K562 (cell line): ENCODE results near the gene OR2T29. TPM values are rescaled to one million over a fixed set of nuclear protein-coding genes. Genes with fewer than 3 reads are reported as not detected.
"Not testable (repeated sequence)": the region's sequence is repeated elsewhere in the genome, so short reads cannot be mapped to it uniquely, and the experiment has no call there.

Experiments
- ATAC-seq: fragments of 200-7000 bp; cut with Tn5 transposase; 3 replicates; pipeline ENCODE4 v1.9.1; 2020; ENCODE audit warnings: moderate library complexity
- BruUV-seq: library from RNA; stranded (reverse); fragments of 400-500 nt; replicated peaks from 2 replicates; lab custom pipeline; 2021; lab: Mats Ljungman, UMichigan
- CTCF ChIA-PET: fragments of 300-600 bp; formaldehyde crosslinking; extraction: SDS; loops from one replicate; lab custom pipeline; 2021; ENCODE audit warnings: low intra/inter-chr PET ratio; lab: Yijun Ruan, JAX
- POLR2A ChIA-PET: fragments of 300-600, 350-650 bp; sonication (Branson Sonifier 250); formaldehyde crosslinking; extraction: SDS; loops from one replicate; lab custom pipeline; 2021; ENCODE audit warnings: antibody characterized with exemption, inconsistent platforms; lab: Yijun Ruan, JAX
- DNase-seq, 4 experiments: peaks; one replicate each; pipeline versions ENCODE4 v3.0.0 to v3.0.0-alpha.2; 2011 to 2018; ENCODE audit warnings: low spot score in 3 of 4, mixed read lengths in 3 of 4; ENCODE audit errors: extremely low read depth in 1 of 4
- FAIRE-seq: peaks from 2 replicates; lab custom pipeline; 2011; peaks lifted over from hg19 to GRCh38; lab: Jason Lieb, UNC
- H2AFZ ChIP-seq: 2 replicates; pipeline ENCODE4 v1.6.0; 2011; ENCODE audit warnings: low read depth, low read length, control low read depth, inconsistent platforms
- H3K27ac ChIP-seq: fragments of 200-600 bp; 3 replicates; pipeline ENCODE4 v1.8.0; 2011; ENCODE audit warnings: low read depth, mild to moderate bottlenecking, control low read depth, inconsistent platforms, low read length, moderate library complexity, mixed read lengths; ENCODE audit errors: extremely low read depth
- H3K27me3 ChIP-seq, 2 experiments: fragments of 300-600 bp in 1 of 2; 2 replicates in 1 of 2; 3 replicates in 1 of 2; pipeline versions ENCODE4 v1.6.0 to v1.8.0; 2011; ENCODE audit warnings: inconsistent platforms in 2 of 2, low read length in 2 of 2, mild to moderate bottlenecking in 1 of 2, mixed read lengths in 1 of 2, moderate library complexity in 1 of 2; ENCODE audit not compliant: control insufficient read depth in 2 of 2, insufficient read depth in 2 of 2
- H3K36me3 ChIP-seq: fragments of 300-600 bp; 3 replicates; pipeline ENCODE4 v1.8.0; 2011; ENCODE audit warnings: mild to moderate bottlenecking, low read length, inconsistent platforms; ENCODE audit not compliant: control insufficient read depth, insufficient read depth
- H3K4me1 ChIP-seq, 2 experiments: fragments of 200-600 bp in 1 of 2; replicated peaks in 1 of 2; 2 replicates in 1 of 2; 3 replicates in 1 of 2; pipeline versions ENCODE4 v1.5.1 to v1.8.0; 2011; ENCODE audit warnings: inconsistent platforms in 2 of 2, low read length in 2 of 2, mild to moderate bottlenecking in 1 of 2, mixed read lengths in 1 of 2, moderate library complexity in 1 of 2; ENCODE audit not compliant: control insufficient read depth in 2 of 2, insufficient read depth in 2 of 2
- H3K4me2 ChIP-seq: 2 replicates; pipeline ENCODE4 v1.6.1; 2011; ENCODE audit warnings: low read length, control low read depth, inconsistent platforms, mixed read lengths; ENCODE audit not compliant: insufficient read depth
- H3K4me3 ChIP-seq: fragments of 200-600 bp; sonication (generic), shearing (Covaris generic); 2 replicates; pipeline ENCODE4 v1.5.1; 2016; ENCODE audit warnings: control low read depth, inconsistent platforms
- H3K79me2 ChIP-seq: fragments of 200-600 bp; 3 replicates; pipeline ENCODE4 v1.8.0; 2011; ENCODE audit warnings: low read length, inconsistent platforms; ENCODE audit not compliant: control insufficient read depth, insufficient read depth
- H3K9ac ChIP-seq, 2 experiments: 2 replicates each; pipeline versions ENCODE4 v1.6.0 to v1.6.1; 2011; ENCODE audit warnings: low read depth in 2 of 2, low read length in 2 of 2, control low read depth in 1 of 2, inconsistent platforms in 1 of 2, mild to moderate bottlenecking in 1 of 2, mixed read lengths in 1 of 2; ENCODE audit not compliant: insufficient read depth in 1 of 2
- H3K9me1 ChIP-seq: one replicate; pipeline ENCODE4 v1.6.0; 2011; ENCODE audit warnings: inconsistent platforms, mild to moderate bottlenecking, low read length, moderate library complexity; ENCODE audit not compliant: control insufficient read depth, insufficient read depth
- H3K9me3 ChIP-seq: replicated peaks from 2 replicates; pipeline ENCODE4 v1.5.1; 2011; ENCODE audit warnings: low read depth, low read length, inconsistent platforms; ENCODE audit not compliant: control insufficient read depth, insufficient read depth
- H4K20me1 ChIP-seq: replicated peaks from 2 replicates; pipeline ENCODE4 v1.6.1; 2011; ENCODE audit warnings: low read length, inconsistent platforms, mixed read lengths; ENCODE audit not compliant: control insufficient read depth, insufficient read depth
- WGBS: fragments of 100-300 bp; shearing (Covaris generic); methylation state at CpG from one replicate; pipeline ENCODE4 v1.1.6; 2016; ENCODE audit warnings: low coverage, mixed read lengths; ENCODE audit not compliant: insufficient coverage; ENCODE audit errors: missing lambda C conversion rate; 5-methylcytosine and 5-hydroxymethylcytosine counted together
- in situ Hi-C: fragments of 300-500 bp; cut with MboI; formaldehyde crosslinking; loops from 4 replicates; pipeline ENCODE4 v1.15.0; 2018; ENCODE audit warnings: inconsistent platforms, mixed read lengths
- intact Hi-C: fragments of 100-400 bp; cut with micrococcal nuclease; formaldehyde crosslinking; loops from 2 replicates; pipeline ENCODE4 v1.14.2; 2022
- polyA plus RNA-seq, 8 experiments: library from polyadenylated mRNA; depleted of rRNA in 4 of 8; stranded (reverse) in 5 of 8; unstranded in 3 of 8; fragments of >200 nt; fragmentation: Nextera tagmentation in 2 of 8; fragmentation: Illumina TruSeq in 1 of 8; extraction: Ambion mirVana in 2 of 8; extraction: Trizol in 1 of 8; gene quantifications; 2 replicates each; pipeline versions ENCODE4 v1.2.1 to v1.2.3, GENCODE V29; 2011 to 2014; ENCODE audit warnings: inconsistent platforms in 1 of 8, missing spikeins in 1 of 8
- total RNA-seq, 7 experiments: library from RNA; depleted of rRNA in 6 of 7; stranded (reverse); fragments of >200 nt in 6 of 7; fragmentation: Illumina TruSeq in 2 of 7; extraction: Trizol in 2 of 7; gene quantifications; 2 replicates each; pipeline versions ENCODE4 v1.2.1 to v1.2.3, GENCODE V29; 2011 to 2021; ENCODE audit warnings: low replicate concordance in 1 of 7

Gene OR2T29
- total and polyA plus RNA-seq, 9 of the 15 experiments (the other 6 are each of a cell fraction or from before 2014, with no cell fraction given) = not detected

DNA sequence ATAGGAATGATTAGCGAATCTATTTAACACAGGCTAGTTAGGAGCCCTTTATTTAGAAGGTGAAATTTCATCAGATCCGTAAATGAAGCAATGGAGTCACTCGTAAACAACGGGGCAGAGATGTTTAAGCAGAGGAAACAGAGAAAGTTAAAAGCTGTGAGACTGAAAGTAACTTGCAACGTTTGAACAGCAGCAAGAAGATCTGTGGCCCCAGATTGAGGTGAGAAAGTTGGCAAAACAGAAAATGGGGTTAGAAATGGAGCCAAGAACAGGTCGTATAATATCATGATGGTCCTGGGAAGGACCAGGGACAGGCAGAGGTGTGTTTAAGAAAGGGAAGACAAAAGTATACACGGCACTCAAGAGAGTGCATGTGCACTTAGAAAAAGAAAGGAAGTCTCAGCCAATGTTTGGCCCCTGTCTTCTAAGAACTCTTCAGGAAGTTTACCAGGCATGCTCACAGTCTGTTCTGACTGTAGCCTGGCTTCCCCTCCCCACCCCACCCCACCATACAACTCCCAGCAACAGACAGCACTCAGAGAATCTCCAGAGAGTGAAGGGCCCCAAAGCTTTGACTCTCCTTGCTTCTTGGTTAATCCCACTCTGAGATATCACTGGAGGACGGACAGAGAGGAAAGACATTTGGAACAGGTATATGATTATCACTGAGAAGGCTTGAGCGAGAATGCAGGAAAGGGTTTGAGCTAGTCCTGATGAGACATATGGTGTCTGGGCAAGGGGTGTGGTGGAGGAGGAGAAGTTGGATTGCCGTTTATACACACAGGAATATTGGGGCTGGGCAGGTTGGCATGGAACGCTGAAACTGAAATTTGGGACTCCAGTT, 3.2 kb upstream of the OR2T29 start:
- H3K4me2 ChIP-seq, H3K9me3 ChIP-seq, ATAC-seq, BruUV-seq, H2AFZ ChIP-seq, H3K79me2 ChIP-seq, H3K27me3 ChIP-seq, DNase-seq, CTCF ChIA-PET, POLR2A ChIA-PET, H3K4me3 ChIP-seq, in situ Hi-C loops, H3K9ac ChIP-seq, H4K20me1 ChIP-seq, H3K4me1 ChIP-seq, H3K36me3 ChIP-seq, H3K9me1 ChIP-seq, H3K27ac ChIP-seq, intact Hi-C loops: not testable (repeated sequence)
- peak; percentile 54 for FAIRE-seq
- 0% methylated on average over 6 of the region's 11 CpGs for WGBS

DNA sequence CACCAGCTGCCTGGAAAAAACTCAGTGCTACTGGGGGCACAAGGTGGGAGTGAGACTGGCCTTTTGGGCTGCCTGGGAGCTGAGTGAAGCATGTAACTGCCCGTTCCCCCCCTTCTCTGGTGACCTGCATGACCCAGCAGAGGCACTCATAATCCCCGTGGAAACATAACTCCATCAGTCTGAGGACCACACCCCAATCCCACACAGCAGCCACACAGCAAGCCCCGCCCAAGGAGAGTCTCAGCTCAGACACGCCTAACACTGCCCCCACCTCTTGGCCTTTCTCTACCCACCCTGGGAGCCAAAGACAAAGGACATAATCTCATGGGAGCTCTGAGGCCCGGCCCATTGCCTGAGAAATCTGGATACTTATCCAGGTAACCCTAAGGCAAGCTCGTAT, 11.5 kb downstream of the OR2T29 start:
- not testable (repeated sequence) for ATAC-seq, FAIRE-seq

DNA sequence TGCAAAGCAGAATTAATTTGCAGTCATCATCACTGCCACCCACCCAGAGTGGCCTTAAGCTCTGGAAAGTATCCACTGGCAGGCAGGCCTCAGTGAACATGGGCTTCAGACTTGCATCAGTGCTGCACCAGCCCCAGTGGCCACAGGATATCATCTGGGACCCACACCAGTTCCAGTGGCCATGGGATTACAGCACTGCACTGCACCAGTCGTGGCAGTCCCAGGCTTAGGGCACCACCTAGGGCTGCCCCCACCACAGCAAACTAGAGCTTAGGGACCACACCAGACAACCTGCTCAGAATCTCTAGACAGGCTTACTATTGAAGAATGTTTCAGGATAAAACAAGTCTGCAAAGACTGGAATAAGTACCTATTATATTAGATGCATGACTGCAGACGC, 15.2 kb downstream of the OR2T29 start:
- WGBS = no CpG with 5 or more reads among the region's 2 CpGs
- H3K4me3 ChIP-seq, H3K9me3 ChIP-seq, H3K9me1 ChIP-seq, BruUV-seq, DNase-seq, H4K20me1 ChIP-seq, CTCF ChIA-PET, H3K4me1 ChIP-seq, POLR2A ChIA-PET, H3K9ac ChIP-seq, H3K4me2 ChIP-seq, ATAC-seq, H3K27me3 ChIP-seq, H3K27ac ChIP-seq, H2AFZ ChIP-seq, FAIRE-seq, H3K79me2 ChIP-seq, H3K36me3 ChIP-seq, intact Hi-C loops: not testable (repeated sequence)
- in situ Hi-C loops = loop anchor here (5.0 kb wide), 1 partner anchor 45 kb away; no protein-coding TSS in a partner anchor

More for the DNA sequence above, 11.5 kb downstream of the OR2T29 start:
- H3K9ac ChIP-seq, intact Hi-C loops, DNase-seq, H3K9me1 ChIP-seq, POLR2A ChIA-PET, H3K27me3 ChIP-seq, H3K4me3 ChIP-seq, H3K27ac ChIP-seq, in situ Hi-C loops, H3K79me2 ChIP-seq, H4K20me1 ChIP-seq, H3K4me2 ChIP-seq, H3K36me3 ChIP-seq, H3K4me1 ChIP-seq, H2AFZ ChIP-seq, H3K9me3 ChIP-seq, BruUV-seq, CTCF ChIA-PET: not testable (repeated sequence)
- no CpG with 5 or more reads among the region's 6 CpGs for WGBS

DNA sequence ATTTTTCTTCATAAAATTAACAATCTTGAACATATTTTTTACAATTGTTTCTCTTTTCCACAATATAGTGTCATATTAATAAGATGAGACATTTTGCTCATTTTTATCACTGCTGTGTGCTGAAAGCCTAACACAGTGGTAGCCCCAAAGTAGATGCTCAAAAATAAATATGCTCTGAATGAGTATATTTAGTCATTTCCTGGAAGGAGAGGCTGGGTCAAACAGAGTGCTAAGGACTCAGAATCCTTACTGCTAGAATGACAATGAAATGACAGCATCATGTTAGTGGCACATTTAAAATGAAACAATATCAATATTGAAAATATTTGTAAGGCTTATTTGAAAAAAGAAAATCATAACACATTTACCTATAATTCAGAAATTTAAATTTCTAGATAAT, 25.1 kb downstream of the OR2T29 start:
- H3K9ac ChIP-seq, H3K4me3 ChIP-seq, H3K27ac ChIP-seq, H4K20me1 ChIP-seq, FAIRE-seq, H3K36me3 ChIP-seq, H3K4me2 ChIP-seq, DNase-seq, H3K4me1 ChIP-seq, H3K27me3 ChIP-seq, POLR2A ChIA-PET, intact Hi-C loops, BruUV-seq, in situ Hi-C loops, ATAC-seq, H3K79me2 ChIP-seq, H3K9me1 ChIP-seq, H3K9me3 ChIP-seq, CTCF ChIA-PET, H2AFZ ChIP-seq: not testable (repeated sequence)
